ENCODE data around the gene CCNO.

CCNO gene

DNA sequence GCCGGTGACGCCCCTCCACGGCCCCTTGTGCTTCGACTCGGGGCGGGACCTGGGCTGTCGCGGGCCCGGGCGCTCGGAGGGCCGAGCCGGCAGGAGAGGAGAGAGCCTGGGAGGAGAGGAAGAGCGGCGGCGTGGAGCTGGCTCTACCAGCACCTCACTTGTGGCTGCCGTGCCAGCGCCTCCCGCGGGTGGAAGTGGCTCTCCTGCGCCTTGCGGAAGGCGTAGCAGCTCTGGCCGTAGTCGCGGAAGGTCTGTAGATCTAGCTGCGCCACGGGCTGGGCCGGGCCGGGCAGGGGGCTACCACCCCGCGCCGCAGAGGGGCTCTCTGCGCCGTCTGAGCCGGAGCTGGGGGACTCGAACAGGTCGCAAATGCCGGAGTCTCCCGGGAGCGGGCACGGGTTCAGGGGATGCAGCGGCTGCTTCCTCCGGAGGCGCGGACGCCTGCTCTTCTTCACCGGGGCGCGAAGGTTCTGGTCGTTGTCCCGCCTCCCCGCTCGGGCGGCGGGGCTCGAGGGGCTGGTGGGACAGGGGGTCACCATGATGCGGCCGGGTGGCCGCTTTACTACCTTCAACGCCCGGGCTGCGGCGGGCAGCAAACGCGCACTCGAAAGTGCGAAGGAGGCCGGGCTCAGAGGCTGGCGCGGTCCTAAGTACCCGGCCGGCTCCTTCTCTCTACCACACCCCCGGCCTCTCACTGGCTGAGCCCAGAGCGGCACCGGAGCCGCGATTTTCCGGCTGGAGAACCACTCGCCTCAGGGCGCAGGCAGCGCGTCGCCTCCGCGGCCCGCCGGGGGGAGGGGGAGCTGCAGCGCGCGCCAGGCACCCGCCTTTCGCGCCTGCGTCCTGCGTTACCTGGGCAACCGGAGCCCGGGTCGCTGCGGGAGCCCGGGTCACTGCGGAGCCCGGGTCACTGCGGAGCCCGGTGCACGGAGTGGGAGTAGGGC is at the start of gene CCNO:
CCNO (minus strand) TSS at position 624 of the 944 bp plus-strand sequence; CDS start at position 539, 85 bp downstream.
- no peak for DNase-seq (ENCODE audit: low read depth)
- TF ChIP-seq, protein P1, sequence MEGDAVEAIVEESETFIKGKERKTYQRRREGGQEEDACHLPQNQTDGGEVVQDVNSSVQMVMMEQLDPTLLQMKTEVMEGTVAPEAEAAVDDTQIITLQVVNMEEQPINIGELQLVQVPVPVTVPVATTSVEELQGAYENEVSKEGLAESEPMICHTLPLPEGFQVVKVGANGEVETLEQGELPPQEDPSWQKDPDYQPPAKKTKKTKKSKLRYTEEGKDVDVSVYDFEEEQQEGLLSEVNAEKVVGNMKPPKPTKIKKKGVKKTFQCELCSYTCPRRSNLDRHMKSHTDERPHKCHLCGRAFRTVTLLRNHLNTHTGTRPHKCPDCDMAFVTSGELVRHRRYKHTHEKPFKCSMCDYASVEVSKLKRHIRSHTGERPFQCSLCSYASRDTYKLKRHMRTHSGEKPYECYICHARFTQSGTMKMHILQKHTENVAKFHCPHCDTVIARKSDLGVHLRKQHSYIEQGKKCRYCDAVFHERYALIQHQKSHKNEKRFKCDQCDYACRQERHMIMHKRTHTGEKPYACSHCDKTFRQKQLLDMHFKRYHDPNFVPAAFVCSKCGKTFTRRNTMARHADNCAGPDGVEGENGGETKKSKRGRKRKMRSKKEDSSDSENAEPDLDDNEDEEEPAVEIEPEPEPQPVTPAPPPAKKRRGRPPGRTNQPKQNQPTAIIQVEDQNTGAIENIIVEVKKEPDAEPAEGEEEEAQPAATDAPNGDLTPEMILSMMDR (IDR thresholded peaks at IDR 0.05; ENCODE audit: low read depth, low read length, missing control alignments): no peak
- peak within 1 kb of the TSS; percentile 54 for H3K4me3 ChIP-seq (ENCODE audit: low read depth, low read length)

DNA sequence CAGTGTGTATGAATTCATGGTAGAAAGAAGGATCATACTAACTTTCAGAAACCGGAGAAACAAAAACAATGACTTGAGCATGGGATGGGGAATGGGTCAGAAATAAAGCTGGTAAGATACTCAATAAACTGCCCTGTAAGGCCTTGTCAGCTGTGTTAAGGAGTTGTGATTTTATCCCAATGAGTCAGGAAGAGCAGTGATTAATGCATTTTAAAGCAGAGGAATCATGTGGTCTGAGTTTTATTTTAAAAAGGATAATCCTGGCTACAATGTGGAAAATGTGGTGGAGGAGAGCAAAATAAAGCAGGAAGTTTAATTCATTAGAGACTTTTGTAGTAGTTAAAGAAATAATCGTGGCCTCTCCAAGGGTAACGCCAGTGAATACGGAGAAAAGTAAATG is 45.4 kb upstream of the CCNO start:
- H3K4me3 ChIP-seq (ENCODE audit: low read depth, low read length): no peak overlapping the region
- DNase-seq (ENCODE audit: low read depth): no peak
- TF ChIP-seq, protein P1 (IDR thresholded peaks at IDR 0.05; ENCODE audit: low read depth, low read length, missing control alignments): no peak

- DNase-seq (ENCODE audit: low read depth): no peak
- TF ChIP-seq, protein P1 (IDR thresholded peaks at IDR 0.05; ENCODE audit: low read depth, low read length, missing control alignments): no peak
- no peak overlapping the region for H3K4me3 ChIP-seq (ENCODE audit: low read depth, low read length)
Observed at GRCh38 chr5:55276771-55277170, 43.4 kb upstream of the CCNO start.

DNA sequence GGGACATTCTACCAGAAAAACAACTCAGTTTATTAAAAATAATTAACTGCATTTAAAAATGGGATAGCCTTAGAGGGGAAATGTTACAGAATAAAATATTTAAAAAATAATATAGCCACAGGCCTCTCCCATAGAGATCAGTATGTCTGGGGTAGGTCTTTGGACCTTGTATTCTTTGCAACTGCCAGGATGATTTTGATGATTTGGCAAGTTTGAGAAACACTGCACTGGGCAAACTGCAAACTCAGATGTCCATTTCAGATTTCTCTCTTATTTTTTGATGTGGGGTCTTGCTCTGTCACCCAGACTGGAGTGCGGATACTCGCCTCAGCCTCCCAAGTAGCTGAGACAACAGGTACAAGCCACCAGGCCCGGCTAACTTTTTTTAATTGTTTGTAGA is 24.9 kb upstream of the CCNO start:
- H3K4me3 ChIP-seq (ENCODE audit: low read depth, low read length): no peak overlapping the region
- no peak for DNase-seq (ENCODE audit: low read depth)
- TF ChIP-seq, protein P1 (IDR thresholded peaks at IDR 0.05; ENCODE audit: low read depth, low read length, missing control alignments): no peak

GRCh38 chr5:55254802-55255201 is 21.4 kb upstream of the CCNO start:
- no peak overlapping the region for H3K4me3 ChIP-seq (ENCODE audit: low read depth, low read length)
- TF ChIP-seq, protein P1 (IDR thresholded peaks at IDR 0.05; ENCODE audit: low read depth, low read length, missing control alignments): no peak
- DNase-seq (ENCODE audit: low read depth): no peak

GRCh38 chr5:55250064-55250463 is 16.7 kb upstream of the CCNO start:
- TF ChIP-seq, protein P1 (IDR thresholded peaks at IDR 0.05; ENCODE audit: low read depth, low read length, missing control alignments): no peak
- DNase-seq (ENCODE audit: low read depth): no peak
- H3K4me3 ChIP-seq (ENCODE audit: low read depth, low read length): no peak overlapping the region

All from GM12864 (cell line).